Mononuclear cell (primary cell): ENCODE measurements around the gene C22orf15. TPM values are rescaled to one million over a fixed set of nuclear protein-coding genes. Genes with fewer than 3 reads are reported as not detected.

Experiments used
- H3K27me3 ChIP-seq: 2 replicates; pipeline ENCODE4 v1.6.0; 2011; ENCODE audit warnings: low read length, control low read depth; ENCODE audit not compliant: insufficient read depth
- H3K4me1 ChIP-seq: 2 replicates; pipeline ENCODE4 v1.5.1; 2011; ENCODE audit warnings: mild to moderate bottlenecking, low read length, control low read depth; ENCODE audit not compliant: insufficient read depth
- H3K4me3 ChIP-seq: 2 replicates; pipeline ENCODE4 v1.5.1; 2011; ENCODE audit warnings: mild to moderate bottlenecking, low read length, moderate library complexity
- H3K9me3 ChIP-seq: 2 replicates; pipeline ENCODE4 v1.5.1; 2011; ENCODE audit warnings: low read depth, mild to moderate bottlenecking, control low read depth, low read length
- total RNA-seq: library from RNA; depleted of rRNA; stranded (reverse); fragments of >200 nt; gene quantifications from one replicate; pipeline ENCODE4 v1.2.3, GENCODE V29; 2012

C22orf15 gene
- total RNA-seq, 1 donor = 0.31 TPM

DNA sequence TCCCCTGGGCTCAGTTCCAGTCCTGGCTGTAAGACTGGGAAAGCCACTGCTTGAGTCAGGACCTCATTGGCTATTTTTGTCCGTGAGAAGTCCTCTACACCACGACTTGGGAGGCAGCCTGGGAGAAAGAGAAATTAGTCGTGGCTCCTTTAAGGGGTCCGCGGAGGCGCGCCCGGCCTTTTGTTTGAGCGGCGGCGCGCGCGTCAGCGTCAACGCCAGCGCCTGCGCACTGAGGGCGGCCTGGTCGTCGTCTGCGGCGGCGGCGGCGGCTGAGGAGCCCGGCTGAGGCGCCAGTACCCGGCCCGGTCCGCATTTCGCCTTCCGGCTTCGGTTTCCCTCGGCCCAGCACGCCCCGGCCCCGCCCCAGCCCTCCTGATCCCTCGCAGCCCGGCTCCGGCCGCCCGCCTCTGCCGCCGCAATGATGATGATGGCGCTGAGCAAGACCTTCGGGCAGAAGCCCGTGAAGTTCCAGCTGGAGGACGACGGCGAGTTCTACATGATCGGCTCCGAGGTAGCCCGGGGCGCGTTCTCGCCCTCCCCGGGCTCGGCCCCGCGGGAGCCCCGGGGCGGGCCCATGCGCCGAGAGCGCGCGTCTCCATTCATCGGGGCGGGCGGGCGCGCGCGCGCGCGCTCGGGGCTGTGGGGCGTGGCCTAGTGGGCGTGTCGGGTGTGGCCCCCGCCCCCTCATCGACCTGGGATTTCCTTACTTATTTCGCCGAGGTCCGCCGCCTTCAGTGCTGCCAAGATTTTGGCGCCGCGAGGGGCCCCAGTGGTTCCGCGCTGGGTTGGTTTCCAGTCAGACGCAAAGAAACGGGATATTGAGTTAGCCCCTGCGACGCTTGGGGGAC is 24.2 kb downstream of the C22orf15 start, which contains the start of gene SMARCB1:
SMARCB1 (plus strand) TSS at position 215 of the 848 bp plus-strand sequence; CDS start at position 419, 204 bp downstream.
- no peaks in the 10 kb centered on the region for H3K9me3 ChIP-seq
- H3K4me3 ChIP-seq = peak within 1 kb of the TSS; percentile 80
- H3K27me3 ChIP-seq = no peaks in the 10 kb centered on the region
- H3K4me1 ChIP-seq = peaks cover 32% of the 10 kb centered on the region

DNA sequence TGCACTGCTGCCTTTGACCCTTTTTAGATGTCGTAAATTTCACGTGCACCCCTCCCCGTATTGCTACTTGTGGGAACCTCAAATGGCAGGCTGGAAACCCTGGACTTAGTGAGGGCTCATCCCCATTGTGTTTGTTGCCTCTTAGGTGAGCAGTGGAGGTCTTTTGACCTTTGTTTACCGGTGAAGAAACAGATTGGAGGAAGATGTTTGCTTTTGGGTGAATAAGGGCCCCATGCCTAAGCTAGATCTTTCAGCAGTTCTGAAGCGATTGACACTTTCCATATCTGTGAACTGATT is 24.8 kb downstream of the C22orf15 start:
- Histone ChIP-seq H3K4me1 (peaks cover 32% of the 10 kb centered on the region), H3K4me3 (peak overlapping the region; percentile 80), H3K27me3 (no peaks in the 10 kb centered on the region), H3K9me3 (no peaks in the 10 kb centered on the region)

DNA sequence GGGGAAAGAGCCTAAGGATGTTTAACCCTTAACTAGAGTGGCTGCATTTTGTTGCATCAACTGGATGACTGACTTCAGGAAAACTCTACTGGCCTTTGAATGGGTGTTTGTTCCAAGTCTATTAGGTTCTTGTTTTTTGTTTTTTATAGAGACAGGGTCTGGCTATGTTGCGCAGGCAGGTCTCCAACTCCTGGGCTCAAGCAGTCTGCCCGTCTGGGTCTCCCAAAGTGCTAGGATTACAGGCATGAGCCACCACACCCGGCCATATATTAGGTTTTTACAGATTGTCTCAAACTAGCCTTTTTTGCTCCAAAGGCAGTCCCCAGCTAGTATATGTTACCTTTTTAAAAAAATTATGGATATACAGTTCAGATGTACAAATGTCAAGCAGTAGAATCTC is 25.1 kb downstream of the C22orf15 start:
- Histone ChIP-seq H3K9me3 (no peaks in the 10 kb centered on the region), H3K4me1 (peaks cover 32% of the 10 kb centered on the region), H3K27me3 (no peaks in the 10 kb centered on the region), H3K4me3 (peak overlapping the region; percentile 80)

DNA sequence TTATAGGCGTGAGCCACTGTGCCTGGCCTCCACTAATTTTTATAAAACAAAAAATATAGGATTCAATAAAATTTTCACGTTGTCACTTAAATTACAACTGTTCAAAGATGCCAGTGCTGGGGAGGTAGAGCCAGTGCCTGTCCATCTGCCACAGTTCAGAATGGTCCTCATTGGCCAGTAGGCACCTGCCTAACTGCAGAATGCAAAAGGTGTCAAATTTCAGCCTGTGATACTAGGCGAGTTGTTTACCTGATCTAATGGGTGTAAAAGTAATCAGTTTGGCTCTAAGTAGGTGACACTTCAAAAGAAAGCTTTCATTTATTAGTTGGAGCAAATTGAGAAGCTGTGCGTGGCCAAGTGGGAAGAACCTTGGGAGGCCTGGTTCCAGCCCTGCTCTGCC is 26.3 kb downstream of the C22orf15 start:
- Histone ChIP-seq H3K27me3 (no peaks in the 10 kb centered on the region), H3K9me3 (no peaks in the 10 kb centered on the region), H3K4me3 (no peak overlapping the region), H3K4me1 (peaks cover 32% of the 10 kb centered on the region)

DNA sequence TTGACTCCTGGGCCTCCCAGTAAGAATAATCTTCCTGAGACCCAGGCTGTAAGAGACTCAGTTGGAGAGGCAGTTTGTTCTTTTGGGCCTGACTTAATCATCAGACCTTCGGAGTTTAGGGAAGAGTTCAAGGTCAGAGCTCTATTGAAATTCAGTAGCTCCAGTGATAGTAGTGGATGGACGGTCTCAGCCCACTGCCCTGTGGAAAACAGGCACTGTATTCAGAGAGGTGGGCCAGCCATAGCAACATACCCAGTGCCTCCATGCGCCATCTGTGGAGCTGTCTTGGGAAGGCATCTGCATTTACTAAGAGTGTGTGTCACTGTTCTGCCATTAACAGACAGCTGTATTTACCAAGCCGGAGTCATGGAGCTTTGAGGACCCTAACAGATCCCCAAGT is 26.8 kb downstream of the C22orf15 start:
- Histone ChIP-seq H3K4me1 (peaks cover 32% of the 10 kb centered on the region), H3K9me3 (no peaks in the 10 kb centered on the region), H3K4me3 (no peak overlapping the region), H3K27me3 (no peaks in the 10 kb centered on the region)

DNA sequence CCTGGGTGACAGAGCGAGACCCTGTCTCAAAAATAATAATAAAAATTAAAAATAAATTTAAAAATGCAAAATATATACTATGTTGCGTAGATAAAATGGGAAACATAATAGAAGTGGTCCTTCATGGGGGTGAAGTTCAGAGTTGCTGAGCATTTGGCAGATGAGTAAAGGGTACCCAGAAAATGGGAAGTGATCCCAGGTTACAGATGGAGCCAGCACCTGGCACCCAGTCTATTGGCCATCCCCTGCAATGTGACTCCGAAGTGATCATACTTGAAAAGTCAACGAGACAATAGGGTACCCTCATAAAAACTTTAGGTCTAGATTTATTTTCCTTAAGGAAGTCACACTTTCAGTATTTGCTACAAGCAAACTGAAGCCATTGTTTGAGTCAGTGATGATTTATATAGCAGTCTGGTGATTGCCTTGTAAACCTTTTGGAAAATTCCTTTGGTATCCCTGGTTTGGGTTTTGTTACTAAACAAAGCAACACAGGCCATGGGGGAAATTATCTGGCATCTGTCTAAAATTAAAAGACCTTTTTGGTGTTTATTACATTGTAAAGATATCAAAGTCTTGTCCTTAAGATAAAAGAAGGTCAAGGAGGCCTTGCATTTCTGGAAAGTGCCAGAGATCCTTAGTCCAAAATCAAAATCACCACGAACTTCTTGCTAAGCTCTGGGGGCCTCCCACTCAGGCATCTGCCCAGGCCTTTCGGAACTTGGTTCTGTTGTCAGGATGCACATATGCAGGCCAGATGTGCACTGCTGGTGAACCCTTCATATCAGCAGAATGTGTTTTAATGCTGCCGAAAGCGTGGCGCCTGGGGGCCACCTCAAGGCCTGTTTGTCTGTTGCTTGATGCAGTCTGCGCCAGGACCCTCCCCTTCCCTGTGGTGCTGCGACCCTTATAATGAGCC is 28.3 kb downstream of the C22orf15 start:
- H3K9me3 ChIP-seq = no peaks in the 10 kb centered on the region
- peaks cover 32% of the 10 kb centered on the region for H3K4me1 ChIP-seq
- H3K27me3 ChIP-seq = no peaks in the 10 kb centered on the region
- no peak overlapping the region for H3K4me3 ChIP-seq

DNA sequence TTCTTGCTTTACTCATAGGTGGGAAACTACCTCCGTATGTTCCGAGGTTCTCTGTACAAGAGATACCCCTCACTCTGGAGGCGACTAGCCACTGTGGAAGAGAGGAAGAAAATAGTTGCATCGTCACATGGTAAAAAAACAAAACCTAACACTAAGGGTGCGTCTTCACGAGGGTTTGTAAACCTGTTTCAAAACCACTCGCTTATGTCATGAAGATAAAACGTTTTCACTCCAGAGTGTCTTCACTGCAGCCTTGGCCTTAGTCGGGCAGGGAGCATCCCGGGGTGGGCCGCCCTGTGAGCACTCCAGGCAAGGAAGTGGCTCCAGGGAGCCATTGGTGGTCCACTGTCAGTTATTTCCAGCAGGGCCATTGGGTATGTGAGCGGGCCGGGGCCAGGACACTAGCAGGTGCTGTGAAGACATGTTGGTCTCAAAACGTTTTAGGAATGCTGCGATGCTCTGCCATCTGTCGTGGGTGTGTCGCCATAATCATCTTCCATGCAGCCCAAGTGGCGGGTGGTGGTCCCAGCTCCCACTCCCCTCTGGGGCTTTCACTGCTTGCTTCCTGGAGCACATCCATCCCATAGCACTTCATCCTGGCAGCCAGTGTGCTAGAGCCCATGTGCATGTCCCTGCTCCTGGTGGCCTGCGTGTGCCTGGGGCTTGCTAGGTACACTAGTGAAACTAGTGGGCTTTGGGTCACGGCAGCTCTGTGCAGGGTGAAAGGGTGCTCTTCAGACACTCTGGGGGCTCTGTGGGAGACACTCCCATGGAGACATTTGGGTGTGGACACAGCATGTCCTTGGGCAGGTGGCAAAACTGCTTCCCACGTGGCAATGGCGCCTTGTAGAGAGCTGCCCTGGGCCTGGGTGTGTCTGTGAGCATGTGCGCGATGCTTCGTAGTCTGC is 29.2 kb downstream of the C22orf15 start:
- Histone ChIP-seq H3K4me3 (no peak overlapping the region), H3K27me3 (no peaks in the 10 kb centered on the region), H3K4me1 (peaks cover 26% of the 10 kb centered on the region), H3K9me3 (no peaks in the 10 kb centered on the region)

DNA sequence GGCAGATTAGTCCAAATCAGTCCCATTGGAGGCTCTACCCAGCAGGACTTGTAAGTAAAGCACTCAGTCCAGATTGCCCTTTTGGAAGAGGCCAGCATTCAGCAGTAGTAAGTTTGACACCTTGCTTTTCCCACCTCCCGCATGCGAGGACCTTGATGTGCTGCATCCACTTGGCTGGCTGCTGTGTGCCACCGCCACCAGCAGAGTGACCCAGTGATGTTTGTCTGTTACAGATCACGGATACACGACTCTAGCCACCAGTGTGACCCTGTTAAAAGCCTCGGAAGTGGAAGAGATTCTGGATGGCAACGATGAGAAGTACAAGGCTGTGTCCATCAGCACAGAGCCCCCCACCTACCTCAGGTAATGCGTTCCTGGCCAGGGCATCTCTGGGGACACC is 30.5 kb downstream of the C22orf15 start:
- H3K4me1 ChIP-seq = peaks cover 17% of the 10 kb centered on the region
- H3K4me3 ChIP-seq = no peak overlapping the region
- no peaks in the 10 kb centered on the region for H3K27me3 ChIP-seq
- H3K9me3 ChIP-seq = no peaks in the 10 kb centered on the region

DNA sequence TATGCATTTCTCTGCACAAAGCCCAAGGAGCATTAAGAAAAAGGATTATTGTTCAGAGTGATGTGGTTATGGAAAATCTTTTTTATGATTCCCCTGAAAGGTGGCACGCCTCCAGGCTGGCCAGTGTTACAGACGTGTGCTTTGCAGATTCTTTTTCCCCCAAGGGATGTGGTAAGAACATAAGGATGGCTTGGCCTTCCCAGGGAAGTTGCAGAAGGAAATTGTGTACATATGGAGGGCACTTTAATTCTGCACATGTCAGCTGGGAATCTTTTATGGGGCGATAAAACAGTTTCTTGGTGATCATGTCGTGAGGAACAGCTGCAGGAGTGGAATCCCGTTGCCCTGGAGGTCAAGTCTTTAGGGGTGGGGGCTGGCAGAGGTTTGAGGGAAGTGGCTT is 33.7 kb downstream of the C22orf15 start:
- H3K4me1 ChIP-seq = peaks cover 4% of the 10 kb centered on the region
- H3K27me3 ChIP-seq = no peaks in the 10 kb centered on the region
- no peaks in the 10 kb centered on the region for H3K9me3 ChIP-seq
- H3K4me3 ChIP-seq = no peak overlapping the region

DNA sequence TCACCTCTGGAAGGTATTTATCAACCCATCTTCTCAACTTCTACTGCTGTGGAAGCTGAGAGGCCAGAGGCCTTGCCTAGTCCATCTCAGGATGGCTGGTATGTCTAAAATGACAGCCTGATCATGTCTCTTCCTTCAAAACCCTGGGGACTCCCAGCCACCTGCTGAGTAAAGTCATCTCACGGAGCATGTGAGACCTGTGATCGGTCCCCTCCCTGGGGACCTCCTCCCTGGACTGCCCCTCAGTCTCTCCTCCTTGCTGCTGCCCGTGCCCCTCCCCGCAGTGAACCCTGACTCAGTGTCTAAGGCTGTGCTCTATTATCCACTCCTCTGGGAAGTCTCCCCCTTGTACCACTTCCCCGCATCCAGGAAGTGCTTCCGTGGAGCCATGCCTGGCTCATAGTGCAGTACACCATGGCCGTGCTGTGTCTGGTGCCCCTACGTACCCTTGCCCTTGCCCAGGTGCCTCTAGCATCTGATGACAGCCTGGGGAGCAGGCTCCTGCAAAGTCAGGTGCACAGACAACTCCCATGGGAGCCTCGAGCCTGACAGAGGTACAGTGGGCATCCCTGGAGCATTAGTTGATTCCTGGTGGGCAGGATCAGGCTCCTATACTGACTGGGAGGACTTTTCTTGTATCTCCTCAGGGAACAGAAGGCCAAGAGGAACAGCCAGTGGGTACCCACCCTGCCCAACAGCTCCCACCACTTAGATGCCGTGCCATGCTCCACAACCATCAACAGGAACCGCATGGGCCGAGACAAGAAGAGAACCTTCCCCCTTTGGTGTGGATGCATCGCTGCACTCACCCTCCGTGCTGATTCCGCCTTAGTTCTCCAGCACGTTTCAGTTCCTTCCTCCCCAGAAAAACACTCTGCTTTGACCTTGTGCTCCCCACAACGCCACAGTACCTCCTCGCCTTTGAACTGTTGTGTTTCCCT is 37.8 kb downstream of the C22orf15 start:
- Histone ChIP-seq H3K4me3 (no peak overlapping the region), H3K4me1 (peaks cover 17% of the 10 kb centered on the region), H3K27me3 (no peaks in the 10 kb centered on the region), H3K9me3 (no peaks in the 10 kb centered on the region)

DNA sequence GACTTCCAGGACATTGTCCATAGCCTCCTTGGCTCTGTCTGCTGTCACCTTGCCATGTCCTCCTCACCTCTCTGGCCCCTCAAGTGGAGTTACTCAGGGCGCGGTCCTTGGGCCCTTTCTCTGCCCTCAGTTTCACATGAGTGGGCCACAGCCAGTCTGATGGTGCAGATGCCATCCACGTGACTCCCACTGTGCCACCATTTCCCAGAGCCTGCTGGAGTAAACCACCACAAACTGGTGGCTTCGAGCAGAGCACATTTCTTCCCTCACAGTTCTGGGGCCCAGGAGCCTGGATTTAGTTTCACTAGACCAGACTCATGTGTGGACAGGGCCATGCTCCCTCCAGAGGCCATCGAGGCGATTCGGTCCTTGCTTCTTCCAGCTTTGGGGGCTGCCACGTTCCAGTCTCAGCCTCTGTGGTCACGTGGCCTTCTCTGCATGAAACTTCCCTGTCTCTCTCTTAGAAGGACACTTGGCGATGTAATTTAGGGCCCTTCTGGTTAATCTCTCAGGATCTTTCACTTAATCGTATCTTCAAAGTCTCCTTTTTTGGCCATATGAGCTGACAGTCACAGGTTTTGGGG is 38.5 kb downstream of the C22orf15 start:
- H3K4me3 ChIP-seq = no peak overlapping the region
- H3K4me1 ChIP-seq = peaks cover 17% of the 10 kb centered on the region
- H3K9me3 ChIP-seq = no peaks in the 10 kb centered on the region
- no peaks in the 10 kb centered on the region for H3K27me3 ChIP-seq

DNA sequence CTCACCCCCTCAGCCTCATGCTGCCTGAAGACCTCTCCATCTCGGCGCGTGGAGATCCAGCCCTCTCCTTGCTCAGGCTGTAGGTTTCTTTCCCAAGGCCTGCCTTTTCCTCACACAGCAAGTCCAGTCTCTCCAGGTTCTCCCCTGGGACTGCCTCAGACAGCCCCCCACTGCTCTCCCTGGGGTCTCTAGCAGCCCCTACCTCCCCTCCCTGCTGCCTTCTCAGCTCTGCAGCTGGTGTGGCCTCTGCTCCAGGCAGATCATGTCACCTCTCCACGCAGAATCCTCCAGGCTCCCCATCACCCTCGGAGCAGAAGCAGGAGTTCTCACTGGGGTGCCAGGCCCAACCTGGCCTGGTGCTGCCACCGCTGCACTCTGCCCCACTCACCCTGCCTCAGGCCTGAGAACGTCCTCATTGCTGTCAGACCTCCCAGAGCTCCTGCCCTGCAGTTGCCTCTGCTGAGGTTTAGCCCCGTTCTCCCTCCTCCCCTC is 39.1 kb downstream of the C22orf15 start:
- no peak overlapping the region for H3K4me3 ChIP-seq
- H3K4me1 ChIP-seq = peaks cover 17% of the 10 kb centered on the region
- no peaks in the 10 kb centered on the region for H3K27me3 ChIP-seq
- H3K9me3 ChIP-seq = no peaks in the 10 kb centered on the region

DNA sequence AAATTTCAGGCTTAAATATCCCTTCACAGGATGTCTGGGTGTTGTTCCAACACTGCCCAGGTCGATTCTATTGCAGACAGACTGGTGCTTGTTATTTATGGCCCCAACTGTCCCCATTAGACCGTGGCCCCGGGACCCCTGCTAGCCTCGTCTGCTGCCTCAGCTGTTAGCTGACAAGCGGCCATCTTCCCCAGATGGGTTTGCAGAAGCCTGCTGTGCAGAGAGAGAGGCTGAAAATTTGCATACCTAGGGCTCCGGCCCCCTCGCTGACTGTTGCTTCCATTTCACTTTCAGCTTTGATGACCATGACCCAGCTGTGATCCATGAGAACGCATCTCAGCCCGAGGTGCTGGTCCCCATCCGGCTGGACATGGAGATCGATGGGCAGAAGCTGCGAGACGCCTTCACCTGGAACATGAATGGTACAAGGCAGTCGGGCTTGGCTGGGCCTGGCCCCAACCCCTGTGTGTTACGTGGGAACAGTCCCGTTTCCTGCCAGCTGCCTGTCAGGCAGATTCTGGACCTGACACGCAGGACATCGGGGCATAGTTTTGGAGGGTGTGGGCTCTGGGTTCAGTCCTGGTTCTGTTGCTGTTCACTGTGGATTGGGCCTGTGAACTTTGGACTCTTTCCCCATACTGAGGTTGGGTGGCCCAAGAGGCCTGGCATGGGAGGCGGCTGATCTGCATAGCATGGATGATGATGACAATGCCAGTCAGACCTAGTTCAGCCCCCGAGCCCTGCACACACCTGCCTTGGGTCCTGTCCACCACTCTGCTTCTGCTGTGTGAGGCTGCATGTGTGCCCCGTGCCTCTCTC is 40.4 kb downstream of the C22orf15 start:
- Histone ChIP-seq H3K4me1 (peaks cover 17% of the 10 kb centered on the region), H3K4me3 (no peak overlapping the region)

More for the DNA sequence above, 40.4 kb downstream of the C22orf15 start:
- no peaks in the 10 kb centered on the region for H3K9me3 ChIP-seq
- H3K27me3 ChIP-seq = no peaks in the 10 kb centered on the region
